MG63 (cell line): Measurements from ENCODE around the gene PLCH1. TPM values are rescaled to one million over a fixed set of nuclear protein-coding genes. Genes with fewer than 3 reads are reported as not detected.

Experiments
- DNase-seq: peaks from one replicate; pipeline ENCODE4 v3.0.0-alpha.2; 2020
- H3K27me3 ChIP-seq: fragments of 250-450 bp; sonication (Bioruptor Pico); 2 replicates; pipeline ENCODE4 v1.5.1; 2020; ENCODE audit warnings: mild to moderate bottlenecking, moderate library complexity
- H3K36me3 ChIP-seq: fragments of 250-450 bp; sonication (Bioruptor Pico); 2 replicates; pipeline ENCODE4 v1.5.1; 2020; ENCODE audit warnings: mild to moderate bottlenecking, moderate library complexity
- H3K4me3 ChIP-seq: fragments of 250-450 bp; sonication (Bioruptor Pico); 2 replicates; pipeline ENCODE4 v1.5.1; 2020; ENCODE audit warnings: mild to moderate bottlenecking, moderate library complexity
- H3K9me3 ChIP-seq: fragments of 250-450 bp; sonication (Bioruptor Pico); 2 replicates; pipeline ENCODE4 v1.5.1; 2020; ENCODE audit warnings: mild to moderate bottlenecking, moderate library complexity
- total RNA-seq: library from RNA; depleted of rRNA; stranded (reverse); fragments of >200 nt; shearing (Covaris generic); gene quantifications from 2 replicates; pipeline ENCODE4 v1.2.3, GENCODE V29; 2014; ENCODE audit warnings: low replicate concordance

Gene PLCH1
- total RNA-seq, 1 experiment from 2014 or later: not detected

- no peak for DNase-seq
- Histone ChIP-seq H3K27me3 (no peaks in the 10 kb centered on the region), H3K36me3 (no peaks in the 10 kb centered on the region), H3K4me3 (no peak overlapping the region), H3K9me3 (no peaks in the 10 kb centered on the region)
Measured at GRCh38 chr3:155667988-155668387, 76.9 kb downstream of the PLCH1 start.

GRCh38 chr3:155664925-155665695 is 79.8 kb downstream of the PLCH1 start:
- H3K4me3 ChIP-seq: no peak overlapping the region
- H3K27me3 ChIP-seq: no peaks in the 10 kb centered on the region
- DNase-seq: peak; percentile 93
- no peaks in the 10 kb centered on the region for H3K36me3 ChIP-seq
- H3K9me3 ChIP-seq: no peaks in the 10 kb centered on the region

GRCh38 chr3:155663467-155664212 is 81.2 kb downstream of the PLCH1 start:
- no peaks in the 10 kb centered on the region for H3K9me3 ChIP-seq
- H3K4me3 ChIP-seq: no peak overlapping the region
- no peak for DNase-seq
- H3K36me3 ChIP-seq: no peaks in the 10 kb centered on the region
- H3K27me3 ChIP-seq: no peaks in the 10 kb centered on the region

GRCh38 chr3:155661760-155662159 is 83.1 kb downstream of the PLCH1 start:
- Histone ChIP-seq H3K9me3 (no peaks in the 10 kb centered on the region), H3K4me3 (no peak overlapping the region), H3K36me3 (no peaks in the 10 kb centered on the region), H3K27me3 (no peaks in the 10 kb centered on the region)
- no peak for DNase-seq

- H3K36me3 ChIP-seq: no peaks in the 10 kb centered on the region
- H3K9me3 ChIP-seq: no peaks in the 10 kb centered on the region
- DNase-seq: no peak
- no peak overlapping the region for H3K4me3 ChIP-seq
- H3K27me3 ChIP-seq: no peaks in the 10 kb centered on the region
Measured at GRCh38 chr3:155661042-155661441, 83.8 kb downstream of the PLCH1 start.

- Histone ChIP-seq H3K27me3 (no peaks in the 10 kb centered on the region), H3K4me3 (no peak overlapping the region), H3K9me3 (no peaks in the 10 kb centered on the region; the same call in 1 of the 2 replicates), H3K36me3 (no peaks in the 10 kb centered on the region)
- DNase-seq: no peak
Measured at GRCh38 chr3:155658671-155659261, 86.1 kb downstream of the PLCH1 start.

GRCh38 chr3:155658006-155658405 is 86.9 kb downstream of the PLCH1 start:
- H3K36me3 ChIP-seq: no peaks in the 10 kb centered on the region
- DNase-seq: no peak
- H3K9me3 ChIP-seq: no peaks in the 10 kb centered on the region; the same call in 1 of the 2 replicates
- no peak overlapping the region for H3K4me3 ChIP-seq
- H3K27me3 ChIP-seq: no peaks in the 10 kb centered on the region

- H3K4me3 ChIP-seq: no peak overlapping the region
- H3K27me3 ChIP-seq: no peaks in the 10 kb centered on the region
- no peak for DNase-seq
- H3K9me3 ChIP-seq: no peaks in the 10 kb centered on the region; the same call in 1 of the 2 replicates
- no peaks in the 10 kb centered on the region for H3K36me3 ChIP-seq
Measured at GRCh38 chr3:155657161-155657560, 87.7 kb downstream of the PLCH1 start.

GRCh38 chr3:155656466-155656865 is 88.4 kb downstream of the PLCH1 start:
- no peaks in the 10 kb centered on the region for H3K36me3 ChIP-seq

GRCh38 chr3:155651489-155652218 is 93.2 kb downstream of the PLCH1 start:
- H3K36me3 ChIP-seq: no peaks in the 10 kb centered on the region
- H3K4me3 ChIP-seq: no peak overlapping the region
- no peaks in the 10 kb centered on the region; the same call in 1 of the 2 replicates for H3K9me3 ChIP-seq
- H3K27me3 ChIP-seq: no peaks in the 10 kb centered on the region
- peak; percentile 15 for DNase-seq

More at GRCh38 chr3:155656466-155656865, 88.4 kb downstream of the PLCH1 start:
- Histone ChIP-seq H3K27me3 (no peaks in the 10 kb centered on the region), H3K9me3 (no peaks in the 10 kb centered on the region; the same call in 1 of the 2 replicates), H3K4me3 (no peak overlapping the region)
- DNase-seq: no peak

GRCh38 chr3:155648013-155648591 is 96.8 kb downstream of the PLCH1 start:
- Histone ChIP-seq H3K36me3 (no peaks in the 10 kb centered on the region), H3K9me3 (0 out of 2 replicates have a peak, but pooled peaks cover 1% of the 10 kb centered on the region), H3K27me3 (no peaks in the 10 kb centered on the region), H3K4me3 (no peak overlapping the region)
- DNase-seq: no peak

GRCh38 chr3:155647206-155647605 is 97.7 kb downstream of the PLCH1 start:
- no peaks in the 10 kb centered on the region for H3K36me3 ChIP-seq
- H3K4me3 ChIP-seq: no peak overlapping the region
- 0 out of 2 replicates have a peak, but pooled peaks cover 1% of the 10 kb centered on the region for H3K9me3 ChIP-seq
- no peaks in the 10 kb centered on the region for H3K27me3 ChIP-seq
- no peak for DNase-seq

- Histone ChIP-seq H3K4me3 (no peak overlapping the region), H3K27me3 (no peaks in the 10 kb centered on the region), H3K9me3 (0 out of 2 replicates have a peak, but pooled peaks cover 1% of the 10 kb centered on the region), H3K36me3 (no peaks in the 10 kb centered on the region)
- DNase-seq: no peak
Measured at GRCh38 chr3:155646669-155647068, 98.2 kb downstream of the PLCH1 start.

- no peak for DNase-seq
Measured at GRCh38 chr3:155646128-155646527, 98.7 kb downstream of the PLCH1 start.

GRCh38 chr3:155643581-155644165 is 101.2 kb downstream of the PLCH1 start:
- Histone ChIP-seq H3K9me3 (0 out of 2 replicates have a peak, but pooled peaks cover 1% of the 10 kb centered on the region), H3K4me3 (no peak overlapping the region), H3K36me3 (no peaks in the 10 kb centered on the region), H3K27me3 (no peaks in the 10 kb centered on the region)
- no peak for DNase-seq

More at GRCh38 chr3:155646128-155646527, 98.7 kb downstream of the PLCH1 start:
- no peaks in the 10 kb centered on the region for H3K36me3 ChIP-seq
- H3K9me3 ChIP-seq: 0 out of 2 replicates have a peak, but pooled peaks cover 1% of the 10 kb centered on the region
- H3K4me3 ChIP-seq: no peak overlapping the region
- H3K27me3 ChIP-seq: no peaks in the 10 kb centered on the region

- no peak for DNase-seq
Measured at GRCh38 chr3:155641956-155642355, 102.9 kb downstream of the PLCH1 start.

More at GRCh38 chr3:155641956-155642355, 102.9 kb downstream of the PLCH1 start:
- H3K27me3 ChIP-seq: no peaks in the 10 kb centered on the region
- H3K36me3 ChIP-seq: no peaks in the 10 kb centered on the region
- H3K4me3 ChIP-seq: no peak overlapping the region
- H3K9me3 ChIP-seq: 0 out of 2 replicates have a peak, but pooled peaks cover 1% of the 10 kb centered on the region
